A549 treated with Mapracorat at 1 μM for 4 hours (cell line): ENCODE data around the gene PPP6C. TPM values are rescaled to one million over a fixed set of nuclear protein-coding genes. Genes with fewer than 3 reads are reported as not detected.

Experiments
- total RNA-seq: library from RNA; stranded (reverse); fragments of 200-300 nt; extraction: Qiagen RNA extraction; gene quantifications from 5 replicates; pipeline ENCODE4 v1.2.3, GENCODE V29; 2022

Gene PPP6C
- 23.2 to 27.6 TPM (median 26.6 TPM) in 5 replicates for total RNA-seq

DNA sequence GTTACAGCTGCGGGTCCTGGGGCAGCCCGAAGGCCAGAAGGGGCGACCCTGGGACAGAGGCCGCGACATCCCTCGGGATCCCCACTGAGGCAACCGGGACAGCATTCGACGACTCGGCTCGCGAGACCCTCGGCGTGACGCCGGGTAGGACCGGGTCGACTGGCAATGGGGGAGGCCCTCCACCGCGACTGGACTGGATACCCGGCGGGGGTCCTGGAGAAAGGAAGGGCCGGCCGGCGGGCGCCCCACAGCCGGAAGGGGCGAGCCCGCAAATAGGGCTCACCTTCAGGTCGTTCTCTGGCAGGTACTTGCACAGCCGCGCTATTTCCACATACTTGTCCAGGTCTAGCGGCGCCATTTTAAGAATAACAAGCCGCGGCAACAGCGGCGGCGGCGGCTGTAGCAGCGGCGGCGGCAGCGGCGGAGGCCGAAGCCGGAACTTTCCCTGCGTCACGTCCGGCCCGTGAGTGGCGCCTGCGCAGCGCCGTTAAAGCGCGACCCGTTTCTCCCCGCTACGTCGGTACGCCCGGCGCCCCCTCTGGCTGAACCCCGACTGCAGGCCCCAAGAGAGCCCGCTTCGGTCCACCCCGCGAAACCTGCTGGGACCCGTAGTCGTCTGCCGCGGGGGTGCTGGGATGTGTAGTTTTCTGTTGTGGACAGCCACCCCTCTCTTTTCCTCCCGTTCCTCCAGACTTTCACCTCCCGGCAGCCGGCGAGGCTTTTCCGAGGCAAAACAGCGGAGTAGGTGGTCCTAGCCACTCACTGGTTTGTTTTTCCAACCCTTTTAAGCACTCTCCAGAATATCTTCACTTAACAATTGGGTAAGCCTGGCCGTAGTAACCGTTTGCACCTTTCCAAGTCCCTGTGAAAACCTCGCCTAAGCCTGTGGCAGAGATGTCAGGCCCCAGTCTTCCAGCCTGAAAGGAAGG lies at the start of gene PPP6C:
PPP6C (minus strand) TSS at position 443 of the 929 bp plus-strand sequence; CDS start at position 358, 85 bp downstream.

DNA sequence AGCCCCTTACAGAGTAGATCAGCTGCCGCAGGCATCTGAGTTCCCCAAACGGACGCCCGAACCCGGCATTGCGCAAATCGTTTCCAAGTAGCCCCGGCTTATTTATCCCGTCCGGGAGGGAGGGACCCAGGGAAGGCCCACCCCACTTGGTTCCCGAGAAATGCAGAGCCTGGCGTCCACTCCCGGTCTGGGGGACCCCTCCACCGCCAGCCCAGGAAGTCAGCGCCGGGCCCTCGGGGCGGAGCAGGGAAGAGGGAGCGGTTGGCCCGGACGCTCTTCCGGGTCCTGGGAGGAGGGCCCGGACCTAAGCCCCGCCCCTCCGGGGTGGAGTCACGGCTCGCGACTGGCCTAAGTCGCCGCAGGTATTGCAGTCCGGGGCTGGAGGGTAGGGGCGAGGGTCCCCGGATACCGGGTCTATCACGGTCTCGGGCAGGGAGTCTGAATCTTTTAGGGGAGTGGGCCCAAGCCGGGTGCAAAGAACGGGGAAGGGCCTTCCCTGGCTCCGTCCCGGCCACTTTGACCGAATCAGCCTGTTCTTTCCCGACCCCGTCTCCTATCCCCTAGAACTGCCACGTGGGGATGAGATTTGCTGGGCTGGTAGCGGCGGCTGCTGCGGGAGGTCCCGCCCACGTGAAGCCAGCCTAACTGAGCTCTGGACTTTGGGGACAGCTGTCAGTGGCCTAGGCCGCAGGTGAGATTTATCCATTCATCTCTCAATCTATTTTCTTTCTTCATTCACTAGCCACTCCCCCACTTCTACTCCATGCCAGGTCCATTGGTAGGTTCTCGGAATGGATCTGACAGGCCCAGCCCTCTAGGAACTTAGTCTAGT lies 10.8 kb upstream of the PPP6C start, which contains the start of gene RABEPK:
RABEPK (plus strand) TSS at position 327 of the 832 bp plus-strand sequence. CDS start 2,472 bp downstream, outside the sequence.

DNA sequence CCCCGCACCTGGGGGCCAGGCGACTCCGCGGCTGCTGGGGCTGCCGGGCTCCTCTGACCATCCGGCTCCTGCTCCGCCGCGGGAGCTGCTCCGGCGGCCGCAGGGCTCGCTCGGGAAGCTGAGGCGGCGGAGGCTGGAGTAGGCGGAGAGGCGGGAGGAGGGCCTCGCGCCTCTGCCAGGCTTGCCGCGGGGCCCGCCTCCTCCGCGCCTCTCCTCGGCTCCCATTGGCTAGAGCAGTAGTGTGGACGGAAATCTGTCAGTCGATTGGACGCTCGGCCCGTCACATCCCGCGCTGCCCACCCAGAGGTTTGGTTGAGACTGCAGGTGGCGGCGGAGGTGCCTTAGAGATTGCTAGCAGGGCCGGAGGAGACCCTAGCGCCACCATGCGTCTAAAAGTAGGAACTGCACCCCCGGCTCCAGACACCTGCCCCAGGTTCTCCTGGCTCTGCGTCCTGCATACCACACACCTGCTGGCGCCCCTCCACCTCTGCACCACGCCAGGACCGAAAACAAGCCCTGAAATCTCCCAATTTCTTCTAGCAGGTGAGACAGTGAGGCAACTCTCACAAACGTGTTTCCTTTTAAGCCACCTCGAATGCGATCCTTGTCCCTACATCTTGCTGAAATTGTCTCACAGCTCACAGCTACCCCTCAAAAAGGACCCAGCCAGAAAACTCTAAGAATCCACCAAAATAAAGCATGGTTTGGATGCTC lies 46.1 kb downstream of the PPP6C start, which contains the start of gene SCAI:
SCAI (minus strand) TSS at position 152 of the 714 bp plus-strand sequence; CDS start at position 61, 91 bp downstream.

Other genes with a start within 250 kb of the PPP6C start
- gene GOLGA1, start 248.7 kb downstream of the PPP6C start, total RNA-seq = 9.9 to 11.4 TPM (median 10.8 TPM) in 5 replicates
- 1.3 to 2.2 TPM (median 1.8 TPM) in 5 replicates for gene SCAI, start 46.3 kb downstream of the PPP6C start, total RNA-seq
- 36.6 to 43.4 TPM (median 39.8 TPM) in 5 replicates for gene RABEPK, start 10.7 kb upstream of the PPP6C start, total RNA-seq
- gene HSPA5, start 51.5 kb upstream of the PPP6C start, total RNA-seq = 334 to 360 TPM (median 353 TPM) in 5 replicates
- gene GAPVD1, start 72.0 kb upstream of the PPP6C start, total RNA-seq = 12.1 to 16.9 TPM (median 14.0 TPM) in 5 replicates